Mucosa of gallbladder (tissue), 1 donor: ENCODE data around the gene TOR3A. TPM values are rescaled to one million over a fixed set of nuclear protein-coding genes. Genes with fewer than 3 reads are reported as not detected.
"Not testable (repeated sequence)": the region's sequence is repeated elsewhere in the genome, so short reads cannot be mapped to it uniquely, and the experiment has no call there.

Experiments
- DNase-seq: peaks from one replicate; pipeline ENCODE4 v3.0.0-alpha.2; 2020; ENCODE audit warnings: low spot score
- total RNA-seq: library from RNA; stranded (reverse); gene quantifications from one replicate; pipeline ENCODE4 v1.2.1, GENCODE V29; 2021
- donor health status: DM: no; HTN: no; CAD: no.

The TOR3A gene
- total RNA-seq, 1 donor from 2014 or later, result 31.1 TPM

- no peak for DNase-seq
Observed at GRCh38 chr1:179107706-179108629, 26.1 kb downstream of the TOR3A start.

- no peak for DNase-seq
Observed at GRCh38 chr1:179108644-179109043, 26.8 kb downstream of the TOR3A start.

GRCh38 chr1:179115181-179115580 lies 33.3 kb downstream of the TOR3A start:
- no peak for DNase-seq

GRCh38 chr1:179119513-179119912 lies 37.6 kb downstream of the TOR3A start:
- no peak for DNase-seq

GRCh38 chr1:179120736-179121135 lies 38.9 kb downstream of the TOR3A start:
- DNase-seq, result no peak

GRCh38 chr1:179121159-179121938 lies 39.5 kb downstream of the TOR3A start:
- DNase-seq, result peak; percentile 41

- DNase-seq, result no peak
Observed at GRCh38 chr1:179124873-179125272, 43.0 kb downstream of the TOR3A start.

- DNase-seq, result peak; percentile 91
Observed at GRCh38 chr1:179126338-179127060, 44.6 kb downstream of the TOR3A start.

- no peak for DNase-seq
Observed at GRCh38 chr1:179127163-179127895, 45.5 kb downstream of the TOR3A start.

- no peak for DNase-seq
Observed at GRCh38 chr1:179128520-179128919, 46.6 kb downstream of the TOR3A start.

- DNase-seq, result no peak
Observed at GRCh38 chr1:179129702-179130473, 48.0 kb downstream of the TOR3A start.

- not testable (repeated sequence) for DNase-seq
Observed at GRCh38 chr1:179135168-179135567, 53.3 kb downstream of the TOR3A start.

- DNase-seq, result not testable (repeated sequence)
Observed at GRCh38 chr1:179135707-179136106, 53.8 kb downstream of the TOR3A start.

GRCh38 chr1:179137617-179138255 lies 55.9 kb downstream of the TOR3A start:
- no peak for DNase-seq

GRCh38 chr1:179138755-179139154 lies 56.9 kb downstream of the TOR3A start:
- DNase-seq, result not testable (repeated sequence)

GRCh38 chr1:179141592-179142251 lies 59.9 kb downstream of the TOR3A start:
- DNase-seq, result no peak

GRCh38 chr1:179142889-179143299 lies 61.0 kb downstream of the TOR3A start:
- DNase-seq, result no peak

GRCh38 chr1:179143322-179143721 lies 61.5 kb downstream of the TOR3A start:
- DNase-seq, result no peak

- DNase-seq, result no peak
Observed at GRCh38 chr1:179144626-179145025, 62.8 kb downstream of the TOR3A start.
